ENCODE measurements around the gene TMEM248.
"Not testable (repeated sequence)": the region's sequence is repeated elsewhere in the genome, so short reads cannot be mapped to it uniquely, and the experiment has no call there.

Gene TMEM248

DNA sequence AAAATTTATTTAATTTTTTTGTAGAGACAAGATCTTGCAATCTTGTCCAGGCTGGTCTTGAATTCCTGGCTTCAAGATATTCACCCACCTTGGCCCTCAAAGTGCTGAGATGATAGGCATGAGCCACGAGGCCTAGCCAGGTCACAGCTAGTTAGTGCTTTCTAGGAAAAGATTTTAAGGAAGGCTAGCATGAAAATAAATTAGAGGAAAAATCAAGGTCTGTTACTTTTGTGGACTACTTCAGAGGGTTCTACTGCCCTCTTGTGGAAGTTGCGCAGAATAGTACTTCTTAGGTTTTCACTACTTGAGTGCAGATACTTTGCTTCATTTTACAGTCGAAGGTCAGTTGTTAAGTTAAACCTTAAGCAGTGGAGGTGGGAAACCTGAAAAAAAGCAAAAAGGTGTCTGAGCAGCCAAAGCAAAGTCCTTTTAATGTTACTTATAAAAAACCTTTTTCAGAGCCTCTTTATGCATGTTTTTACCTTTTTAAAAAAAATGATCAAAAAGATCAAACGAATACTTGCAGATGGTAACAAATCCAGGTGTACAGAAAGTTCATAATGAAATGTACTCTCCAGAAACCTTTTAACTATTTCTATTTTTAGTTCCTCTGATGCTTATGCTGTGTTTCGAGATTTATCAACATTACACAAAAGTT is 79.7 kb downstream of the TMEM248 start:
- DNase-seq (ENCODE audit: low read depth), result not testable (repeated sequence)

DNA sequence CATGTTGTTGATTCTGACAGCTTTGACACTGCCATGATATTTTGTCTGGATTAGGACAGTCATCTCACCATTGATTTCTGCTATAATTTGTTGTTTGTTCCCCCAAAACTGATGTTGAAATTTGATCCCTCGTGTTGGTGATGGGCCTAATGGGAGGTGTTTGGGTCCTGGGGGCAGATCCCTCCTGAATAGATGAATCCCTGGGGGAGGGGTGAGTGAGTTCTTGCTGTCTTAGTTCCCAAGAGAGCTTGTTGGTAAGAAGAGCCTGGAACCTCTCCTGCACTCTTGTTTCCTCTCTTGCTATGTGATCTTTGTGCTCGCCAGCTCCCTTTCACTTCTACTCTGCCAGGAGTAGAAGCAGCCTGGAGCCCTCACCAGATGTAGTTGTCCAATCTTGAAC is 83.1 kb downstream of the TMEM248 start:
- not testable (repeated sequence) for DNase-seq (ENCODE audit: low read depth)

DNA sequence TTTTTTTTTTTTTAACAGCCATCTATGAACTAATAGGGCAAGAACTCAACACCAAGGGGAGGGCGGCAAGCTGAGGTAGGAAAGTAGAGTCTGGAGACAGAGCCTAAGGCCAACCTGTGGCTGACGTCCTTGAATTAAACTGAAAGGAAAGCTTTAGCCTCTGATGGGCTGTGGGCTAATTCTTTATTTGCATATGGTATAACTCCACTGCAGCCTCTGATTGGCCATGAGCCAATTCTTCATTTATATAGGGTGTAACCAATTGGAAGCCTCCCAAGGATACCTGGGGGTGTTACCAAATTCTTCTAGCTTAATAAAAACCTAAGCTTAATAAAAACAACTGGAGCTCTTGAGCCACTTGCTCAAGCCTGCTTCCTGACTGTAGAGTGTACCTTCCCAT is 85.9 kb downstream of the TMEM248 start:
- no peak for DNase-seq (ENCODE audit: low read depth)
